Mucosa of descending colon (tissue), 3 donors: ENCODE results near the gene RSU1. TPM values are rescaled to one million over a fixed set of nuclear protein-coding genes. Genes with fewer than 3 reads are reported as not detected.

Experiments used
- ATAC-seq: fragments of 200-7000 bp; cut with Tn5 transposase; one replicate; pipeline ENCODE4 v1.9.1; 2020; ENCODE audit warnings: mild to moderate bottlenecking, moderate library complexity
- DNase-seq, 3 donors: peaks; one replicate each; pipeline ENCODE4 v3.0.0-alpha.2; 2020
- H3K36me3 ChIP-seq: fragments of 200-600 bp; one replicate; pipeline ENCODE4 v1.8.0; 2021; ENCODE audit warnings: low read depth, mild to moderate bottlenecking
- H3K4me1 ChIP-seq: fragments of 200-600 bp; one replicate; pipeline ENCODE4 v1.8.0; 2021; ENCODE audit warnings: low read depth, mild to moderate bottlenecking
- H3K4me3 ChIP-seq: fragments of 200-600 bp; one replicate; pipeline ENCODE4 v1.8.0; 2021; ENCODE audit warnings: mild to moderate bottlenecking
- H3K9me3 ChIP-seq: fragments of 200-600 bp; one replicate; pipeline ENCODE4 v1.8.0; 2021; ENCODE audit warnings: mild to moderate bottlenecking
- CTCF ChIP-seq: fragments of 200-600 bp; IDR thresholded peaks from one replicate; pipeline ENCODE4 v1.8.0; 2022; ENCODE audit warnings: antibody characterized with exemption, mild to moderate bottlenecking
- intact Hi-C, 2 donors: fragments of 100-400 bp; cut with DNase I in 1 of 2; cut with micrococcal nuclease in 1 of 2; formaldehyde crosslinking; loops; one replicate each; pipeline versions ENCODE4 v1.11.0 to v1.11.1; 2022; cut with DNase I, micrococcal nuclease
- total RNA-seq, 3 donors: library from RNA; stranded (reverse); fragmentation: NEBNext Ultra II Directional in 2 of 3; extraction: Animal tissue kit (Norgen Biotek cat#: 25700) in 2 of 3; gene quantifications; one replicate each; pipeline versions ENCODE4 v1.2.1 to v1.2.4, GENCODE V29; 2021 to 2023
- donor health status: DM: no; HTN: no; CAD: no; lungs with moderate emphysema.
- donor health status: DM: no; HTN: no; CAD: no.
- donor health status: DM: no; HTN: yes; CAD: no.

Gene RSU1
- total RNA-seq, 3 donors from 2014 or later = 67.2 to 94.8 (median 74.1) TPM

- TF ChIP-seq CTCF = no peak
- Histone ChIP-seq H3K36me3 (no peaks in the 10 kb centered on the region), H3K4me3 (no peak overlapping the region), H3K4me1 (no peaks in the 10 kb centered on the region), H3K9me3 (no peaks in the 10 kb centered on the region)
- DNase-seq = no peak
- intact Hi-C loops = loop anchor here in 1 of 2 donors (10.0 kb wide), 1 partner anchor 866 kb away; no protein-coding TSS in a partner anchor
- no peak for ATAC-seq
Observed at GRCh38 chr10:16770670-16771069, 46.6 kb downstream of the RSU1 start.

GRCh38 chr10:16770141-16770540, 47.1 kb downstream of the RSU1 start:
- ATAC-seq (no peak), DNase-seq (no peak)
- H3K4me3 ChIP-seq = no peak overlapping the region
- H3K4me1 ChIP-seq = no peaks in the 10 kb centered on the region
- H3K9me3 ChIP-seq = no peaks in the 10 kb centered on the region
- H3K36me3 ChIP-seq = no peaks in the 10 kb centered on the region
- no peak for TF ChIP-seq CTCF
- intact Hi-C loops = loop anchor here in 1 of 2 donors (10.0 kb wide), 1 partner anchor 865 kb away; no protein-coding TSS in a partner anchor

DNA sequence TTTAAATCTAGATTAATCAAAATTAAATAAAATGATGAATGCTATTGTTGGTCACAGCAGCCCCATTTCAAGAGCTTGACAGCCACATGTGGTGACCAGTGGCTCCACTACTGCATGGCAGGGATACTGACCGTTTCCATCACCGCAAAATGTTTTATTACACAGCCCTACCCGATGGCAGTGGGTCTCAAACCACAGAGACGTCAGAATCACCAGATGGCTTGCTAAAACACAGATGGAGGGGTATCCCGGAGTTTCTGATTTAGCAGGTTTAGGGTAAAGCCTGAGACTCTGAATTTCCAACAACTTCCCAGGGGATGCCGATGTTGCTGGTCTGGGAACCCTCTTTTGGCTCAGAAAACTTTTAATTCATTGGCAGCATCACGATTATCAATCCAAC, 47.9 kb downstream of the RSU1 start:
- ATAC-seq = no peak

GRCh38 chr10:16768702-16769101, 48.5 kb downstream of the RSU1 start:
- Histone ChIP-seq H3K4me3 (no peak overlapping the region), H3K4me1 (no peaks in the 10 kb centered on the region), H3K36me3 (no peaks in the 10 kb centered on the region), H3K9me3 (no peaks in the 10 kb centered on the region)
- no peak for ATAC-seq
- DNase-seq = no peak
- TF ChIP-seq CTCF = no peak
- intact Hi-C loops = no loop called here

More for the DNA sequence above, 47.9 kb downstream of the RSU1 start:
- Histone ChIP-seq H3K4me3 (no peak overlapping the region), H3K36me3 (no peaks in the 10 kb centered on the region), H3K9me3 (no peaks in the 10 kb centered on the region), H3K4me1 (no peaks in the 10 kb centered on the region)
- TF ChIP-seq CTCF = no peak
- intact Hi-C loops = no loop called here
- DNase-seq = no peak

DNA sequence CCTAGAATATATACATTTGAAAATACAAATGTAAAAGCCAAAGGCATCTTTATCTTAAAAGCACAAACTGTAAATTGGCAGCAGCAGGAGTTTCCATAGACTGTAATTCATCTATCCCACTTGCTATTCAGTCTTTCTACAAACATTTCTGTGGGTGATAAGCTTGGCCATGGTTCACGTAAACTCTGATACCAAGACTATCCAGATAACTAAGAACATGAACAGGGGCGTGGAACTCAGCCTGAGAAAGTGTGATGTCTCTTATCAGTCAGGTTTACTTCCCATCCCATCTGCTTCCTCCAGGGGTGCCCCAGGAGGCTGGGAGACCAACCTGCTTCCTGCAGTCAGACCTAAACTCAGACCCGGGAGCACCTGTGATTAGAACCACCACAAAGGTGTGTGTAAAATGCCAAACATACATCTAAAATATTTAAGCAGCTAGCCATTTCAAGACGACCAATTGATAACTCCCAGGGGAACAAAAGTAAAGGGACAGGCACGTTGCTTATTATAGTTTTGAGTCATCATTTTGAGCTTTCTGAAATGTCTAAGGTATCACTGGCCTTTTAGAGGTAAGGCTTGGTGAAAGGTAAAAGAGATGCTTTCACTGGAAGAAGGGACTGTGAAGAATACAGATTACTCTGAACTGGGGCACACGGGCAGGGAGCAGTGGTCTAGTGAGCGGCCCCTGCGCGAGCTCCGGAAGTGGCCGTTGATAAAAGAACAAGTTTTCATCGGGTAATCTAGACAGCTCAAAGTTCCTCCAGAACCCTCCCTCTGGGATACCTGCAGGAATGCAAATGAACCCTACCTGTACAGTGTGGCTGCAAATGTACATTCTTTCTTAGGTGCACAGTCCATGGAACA, 51.5 kb downstream of the RSU1 start:
- no peak for TF ChIP-seq CTCF
- ATAC-seq = no peak
- H3K9me3 ChIP-seq = no peaks in the 10 kb centered on the region
- H3K36me3 ChIP-seq = no peaks in the 10 kb centered on the region
- intact Hi-C loops = no loop called here
- no peaks in the 10 kb centered on the region for H3K4me1 ChIP-seq
- H3K4me3 ChIP-seq = no peak overlapping the region
- no peak for DNase-seq
